ENCODE results near the gene TGM5.
"Not testable (repeated sequence)": the region's sequence is repeated elsewhere in the genome, so short reads cannot be mapped to it uniquely, and the experiment has no call there.

TGM5 gene

GRCh38 chr15:43197773-43198172 is 69.0 kb downstream of the TGM5 start:
- H2BK5ac ChIP-seq (ENCODE audit: low read depth, low read length, poor library complexity, severe bottlenecking); H3K27ac ChIP-seq (ENCODE audit: low read length, poor library complexity, severe bottlenecking); H3K9me3 ChIP-seq (ENCODE audit: control insufficient read depth, low read length); H2AK5ac ChIP-seq (ENCODE audit: low read length, severe bottlenecking); H3K18ac ChIP-seq (ENCODE audit: low read depth in 1 of 2, low read length in 2 of 2); H3K79me1 ChIP-seq (replicated peaks; ENCODE audit: low read length, poor library complexity, severe bottlenecking); H3K23ac ChIP-seq (ENCODE audit: low read length in 2 of 2); H3K9ac ChIP-seq (ENCODE audit: low read length); H2BK120ac ChIP-seq (ENCODE audit: low read depth, low read length); H3K4me1 ChIP-seq (ENCODE audit: control insufficient read depth, insufficient read depth, low read depth, low read length); H3K4me2 ChIP-seq (ENCODE audit: low read length, poor library complexity, severe bottlenecking); DNase-seq; H3K14ac ChIP-seq (ENCODE audit: low read length in 2 of 2); H3K4me3 ChIP-seq (ENCODE audit: insufficient read depth in 1 of 2, low read depth in 1 of 2, low read length in 2 of 2); H4K91ac ChIP-seq (ENCODE audit: low read length); H2BK12ac ChIP-seq (ENCODE audit: low read length in 2 of 2); H4K8ac ChIP-seq (ENCODE audit: low read length); H2AFZ ChIP-seq (ENCODE audit: low read depth, low read length); H3K27me3 ChIP-seq (ENCODE audit: control insufficient read depth in 1 of 2, insufficient read depth in 1 of 2, low read length in 2 of 2); H2BK15ac ChIP-seq (ENCODE audit: low read depth, poor library complexity, severe bottlenecking); H3K4ac ChIP-seq (ENCODE audit: low read depth in 1 of 2, low read length in 2 of 2): not testable (repeated sequence)
- peaks cover 17 to 46% of the 10 kb centered on the region in 2 experiments for H3K36me3 ChIP-seq (ENCODE audit: control insufficient read depth in 1 of 2, insufficient read depth in 2 of 2, low read depth in 1 of 2, low read length in 2 of 2)
- 76% methylated on average over 3 of the region's 3 CpGs for WGBS

DNA sequence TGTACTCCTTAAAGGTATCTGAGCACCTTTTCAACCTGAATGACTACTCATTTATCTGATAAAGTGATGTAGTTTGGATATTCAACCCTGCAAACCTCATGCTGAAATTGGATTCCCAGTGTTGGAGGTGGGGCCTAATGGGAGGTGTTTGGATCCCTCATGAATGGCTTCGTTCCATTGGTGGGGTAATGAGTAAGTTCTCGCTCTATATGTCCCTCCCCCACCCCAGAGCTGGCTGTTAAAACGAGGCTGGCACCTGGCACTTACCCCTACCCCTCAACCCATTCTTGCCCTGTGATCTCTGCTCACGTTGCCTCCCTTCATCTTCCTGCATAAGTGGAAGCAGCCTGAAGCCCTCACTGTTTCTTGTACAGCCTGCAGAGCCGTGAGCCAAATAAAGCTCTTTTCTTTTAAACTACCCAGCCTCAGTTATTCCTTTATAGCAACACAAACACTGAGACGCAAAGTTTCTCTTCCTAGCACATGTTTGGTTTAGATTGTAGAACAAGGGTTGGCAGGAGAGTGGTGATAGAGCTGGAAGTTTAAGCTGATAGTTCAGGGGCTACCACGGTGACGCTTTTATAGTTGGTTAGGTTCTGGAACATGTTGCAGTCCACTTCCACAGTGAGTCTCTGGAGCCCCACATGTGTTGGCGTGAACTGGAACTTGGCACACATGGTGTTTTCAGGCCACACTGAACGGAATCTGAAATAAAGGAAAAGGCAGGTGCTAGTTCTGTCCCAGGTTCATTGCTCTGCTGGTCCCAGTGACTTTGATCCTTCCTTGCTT is 69.8 kb downstream of the TGM5 start:
- no peak overlapping the region for H4K91ac ChIP-seq (ENCODE audit: low read length)
- no peak overlapping the region for H2BK15ac ChIP-seq (ENCODE audit: low read depth, poor library complexity, severe bottlenecking)
- H2BK5ac ChIP-seq (ENCODE audit: low read depth, low read length, poor library complexity, severe bottlenecking) = no peak overlapping the region
- no peak overlapping the region for H3K18ac ChIP-seq (ENCODE audit: low read depth in 1 of 2, low read length in 2 of 2)
- H3K4me1 ChIP-seq (ENCODE audit: control insufficient read depth, insufficient read depth, low read depth, low read length) = no peaks in the 10 kb centered on the region
- H2BK12ac ChIP-seq (ENCODE audit: low read length in 2 of 2) = no peak overlapping the region
- H3K9me3 ChIP-seq (ENCODE audit: control insufficient read depth, low read length) = no peaks in the 10 kb centered on the region
- no peak overlapping the region for H4K8ac ChIP-seq (ENCODE audit: low read length)
- H3K9ac ChIP-seq (ENCODE audit: low read length) = no peak overlapping the region
- H3K36me3 ChIP-seq (ENCODE audit: control insufficient read depth in 1 of 2, insufficient read depth in 2 of 2, low read depth in 1 of 2, low read length in 2 of 2) = peaks cover 17 to 54% of the 10 kb centered on the region in 2 experiments
- no peaks in the 10 kb centered on the region for H3K79me1 ChIP-seq (replicated peaks; ENCODE audit: low read length, poor library complexity, severe bottlenecking)
- 93% methylated on average over 10 of the region's 10 CpGs for WGBS
- no peak overlapping the region for H3K4me2 ChIP-seq (ENCODE audit: low read length, poor library complexity, severe bottlenecking)
- no peak overlapping the region for H2BK120ac ChIP-seq (ENCODE audit: low read depth, low read length)
- H3K4me3 ChIP-seq (ENCODE audit: insufficient read depth in 1 of 2, low read depth in 1 of 2, low read length in 2 of 2) = no peak overlapping the region
- H2AFZ ChIP-seq (ENCODE audit: low read depth, low read length) = no peak overlapping the region
- no peak overlapping the region for H3K14ac ChIP-seq (ENCODE audit: low read length in 2 of 2)
- H3K23ac ChIP-seq (ENCODE audit: low read length in 2 of 2) = no peak overlapping the region
- H2AK5ac ChIP-seq (ENCODE audit: low read length, severe bottlenecking) = no peak overlapping the region
- H3K4ac ChIP-seq (ENCODE audit: low read depth in 1 of 2, low read length in 2 of 2) = no peak overlapping the region
- H3K27ac ChIP-seq (ENCODE audit: low read length, poor library complexity, severe bottlenecking) = no peak overlapping the region
- H3K27me3 ChIP-seq (ENCODE audit: control insufficient read depth in 1 of 2, insufficient read depth in 1 of 2, low read length in 2 of 2) = no peaks in the 10 kb centered on the region
- DNase-seq = no peak

GRCh38 chr15:43194795-43195194 is 71.9 kb downstream of the TGM5 start:
- Histone ChIP-seq H2AFZ (ENCODE audit: low read depth, low read length) (no peak overlapping the region), H4K8ac (ENCODE audit: low read length) (no peak overlapping the region), H3K18ac (ENCODE audit: low read depth in 1 of 2, low read length in 2 of 2) (no peak overlapping the region), H3K4ac (ENCODE audit: low read depth in 1 of 2, low read length in 2 of 2) (no peak overlapping the region), H3K4me3 (ENCODE audit: insufficient read depth in 1 of 2, low read depth in 1 of 2, low read length in 2 of 2) (no peak overlapping the region), H3K9me3 (ENCODE audit: control insufficient read depth, low read length) (no peaks in the 10 kb centered on the region), H3K79me1 (replicated peaks; ENCODE audit: low read length, poor library complexity, severe bottlenecking) (no peaks in the 10 kb centered on the region), H3K27ac (ENCODE audit: low read length, poor library complexity, severe bottlenecking) (no peak overlapping the region), H2BK5ac (ENCODE audit: low read depth, low read length, poor library complexity, severe bottlenecking) (no peak overlapping the region), H3K4me2 (ENCODE audit: low read length, poor library complexity, severe bottlenecking) (no peak overlapping the region), H2BK12ac (ENCODE audit: low read length in 2 of 2) (no peak overlapping the region), H2BK120ac (ENCODE audit: low read depth, low read length) (no peak overlapping the region), H3K9ac (ENCODE audit: low read length) (no peak overlapping the region), H2BK15ac (ENCODE audit: low read depth, poor library complexity, severe bottlenecking) (no peak overlapping the region), H2AK5ac (ENCODE audit: low read length, severe bottlenecking) (no peak overlapping the region), H4K91ac (ENCODE audit: low read length) (no peak overlapping the region), H3K27me3 (ENCODE audit: control insufficient read depth in 1 of 2, insufficient read depth in 1 of 2, low read length in 2 of 2) (no peaks in the 10 kb centered on the region), H3K4me1 (ENCODE audit: control insufficient read depth, insufficient read depth, low read depth, low read length) (no peaks in the 10 kb centered on the region), H3K36me3 (ENCODE audit: control insufficient read depth in 1 of 2, insufficient read depth in 2 of 2, low read depth in 1 of 2, low read length in 2 of 2) (peaks cover 23 to 76% of the 10 kb centered on the region in 2 experiments), H3K23ac (ENCODE audit: low read length in 2 of 2) (no peak overlapping the region), H3K14ac (ENCODE audit: low read length in 2 of 2) (no peak overlapping the region)
- no peak for DNase-seq
- WGBS = 100% methylated on average over 1 of the region's 2 CpGs

- no peak overlapping the region for H3K4me3 ChIP-seq (ENCODE audit: insufficient read depth in 1 of 2, low read depth in 1 of 2, low read length in 2 of 2)
- H3K36me3 ChIP-seq (ENCODE audit: control insufficient read depth in 1 of 2, insufficient read depth in 2 of 2, low read depth in 1 of 2, low read length in 2 of 2) = peaks cover 19 to 84% of the 10 kb centered on the region in 2 experiments
- H2BK120ac ChIP-seq (ENCODE audit: low read depth, low read length) = no peak overlapping the region
- no peak overlapping the region for H3K27ac ChIP-seq (ENCODE audit: low read length, poor library complexity, severe bottlenecking)
- no peak overlapping the region for H2AK5ac ChIP-seq (ENCODE audit: low read length, severe bottlenecking)
- no peak overlapping the region for H3K9ac ChIP-seq (ENCODE audit: low read length)
- H3K23ac ChIP-seq (ENCODE audit: low read length in 2 of 2) = no peak overlapping the region
- no peak overlapping the region for H2AFZ ChIP-seq (ENCODE audit: low read depth, low read length)
- H2BK15ac ChIP-seq (ENCODE audit: low read depth, poor library complexity, severe bottlenecking) = no peak overlapping the region
- DNase-seq = no peak
- H3K4ac ChIP-seq (ENCODE audit: low read depth in 1 of 2, low read length in 2 of 2) = no peak overlapping the region
- no peak overlapping the region for H3K4me2 ChIP-seq (ENCODE audit: low read length, poor library complexity, severe bottlenecking)
- WGBS = no CpG with 5 or more reads among the region's 2 CpGs
- no peak overlapping the region for H3K18ac ChIP-seq (ENCODE audit: low read depth in 1 of 2, low read length in 2 of 2)
- H4K8ac ChIP-seq (ENCODE audit: low read length) = no peak overlapping the region
- H3K27me3 ChIP-seq (ENCODE audit: control insufficient read depth in 1 of 2, insufficient read depth in 1 of 2, low read length in 2 of 2) = no peaks in the 10 kb centered on the region
- H2BK12ac ChIP-seq (ENCODE audit: low read length in 2 of 2) = no peak overlapping the region
- H3K9me3 ChIP-seq (ENCODE audit: control insufficient read depth, low read length) = no peaks in the 10 kb centered on the region
- no peak overlapping the region for H4K91ac ChIP-seq (ENCODE audit: low read length)
- no peak overlapping the region for H2BK5ac ChIP-seq (ENCODE audit: low read depth, low read length, poor library complexity, severe bottlenecking)
- H3K14ac ChIP-seq (ENCODE audit: low read length in 2 of 2) = no peak overlapping the region
- H3K4me1 ChIP-seq (ENCODE audit: control insufficient read depth, insufficient read depth, low read depth, low read length) = no peaks in the 10 kb centered on the region
- no peaks in the 10 kb centered on the region for H3K79me1 ChIP-seq (replicated peaks; ENCODE audit: low read length, poor library complexity, severe bottlenecking)
Observed at GRCh38 chr15:43193710-43194109, 73.0 kb downstream of the TGM5 start.
